Skeletal muscle tissue (tissue), 4 donors: ENCODE data around the gene STK32B. TPM values are rescaled to one million over a fixed set of nuclear protein-coding genes. Genes with fewer than 3 reads are reported as not detected.

Experiments used
- H3K27ac ChIP-seq: one replicate; pipeline ENCODE4 v1.7.0; 2013; ENCODE audit warnings: mild to moderate bottlenecking, low read depth, low read length, inconsistent platforms
- H3K27me3 ChIP-seq, 3 donors: one replicate each; pipeline ENCODE4 v1.7.0; 2013; ENCODE audit warnings: low read length in 3 of 3; ENCODE audit not compliant: control insufficient read depth in 3 of 3, insufficient read depth in 3 of 3
- H3K36me3 ChIP-seq, 3 donors: one replicate each; pipeline ENCODE4 v1.7.0; 2013; ENCODE audit warnings: low read length in 3 of 3; ENCODE audit not compliant: control insufficient read depth in 3 of 3, insufficient read depth in 3 of 3
- H3K4me1 ChIP-seq, 3 donors: one replicate each; pipeline ENCODE4 v1.7.0; 2013; ENCODE audit warnings: low read length in 3 of 3, mild to moderate bottlenecking in 3 of 3; ENCODE audit not compliant: control insufficient read depth in 3 of 3, insufficient read depth in 3 of 3
- H3K4me3 ChIP-seq, 3 donors: one replicate each; pipeline ENCODE4 v1.7.0; 2013; ENCODE audit warnings: low read length in 3 of 3
- H3K9ac ChIP-seq, 3 donors: one replicate each; pipeline ENCODE4 v1.7.0; 2013; ENCODE audit warnings: low read length in 3 of 3, mild to moderate bottlenecking in 3 of 3, moderate library complexity in 2 of 3, low read depth in 1 of 3
- H3K9me3 ChIP-seq, 3 donors: one replicate each; pipeline ENCODE4 v1.7.0; 2013; ENCODE audit warnings: low read length in 3 of 3; ENCODE audit not compliant: control insufficient read depth in 3 of 3
- total RNA-seq: library from RNA; depleted of rRNA; stranded (reverse); fragments of >200 nt; gene quantifications from one replicate; pipeline ENCODE4 v1.2.3, GENCODE V29; 2014
- donor health status: Osteomylitis.

STK32B gene
- total RNA-seq, 1 donor from 2014 or later, result 5.7 TPM

DNA sequence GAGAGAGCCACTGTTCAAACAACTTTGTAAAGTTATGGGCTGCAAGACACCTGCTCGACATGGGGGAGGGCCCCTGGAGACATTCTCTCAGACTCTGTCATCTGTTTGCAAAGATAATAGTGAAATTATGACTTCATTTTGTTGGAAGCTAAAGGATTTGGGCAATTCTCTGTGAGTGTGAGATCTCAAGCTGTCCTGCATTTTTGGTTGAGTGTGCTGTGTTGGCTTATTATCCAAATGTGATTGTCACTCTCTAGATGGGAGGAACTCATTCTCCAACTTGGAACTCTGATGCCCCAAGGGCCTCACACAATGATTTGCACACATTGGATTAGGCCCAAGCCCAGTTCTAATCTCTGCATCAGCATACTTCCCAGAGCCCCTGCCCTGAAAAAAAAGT, 63.7 kb downstream of the STK32B start:
- H3K4me3 ChIP-seq, result no peak overlapping the region
- no peaks in the 10 kb centered on the region for H3K27me3 ChIP-seq
- H3K9me3 ChIP-seq, result no peaks in the 10 kb centered on the region
- no peaks in the 10 kb centered on the region for H3K4me1 ChIP-seq
- no peak overlapping the region for H3K9ac ChIP-seq
- H3K27ac ChIP-seq, result no peak overlapping the region
- no peaks in the 10 kb centered on the region for H3K36me3 ChIP-seq

DNA sequence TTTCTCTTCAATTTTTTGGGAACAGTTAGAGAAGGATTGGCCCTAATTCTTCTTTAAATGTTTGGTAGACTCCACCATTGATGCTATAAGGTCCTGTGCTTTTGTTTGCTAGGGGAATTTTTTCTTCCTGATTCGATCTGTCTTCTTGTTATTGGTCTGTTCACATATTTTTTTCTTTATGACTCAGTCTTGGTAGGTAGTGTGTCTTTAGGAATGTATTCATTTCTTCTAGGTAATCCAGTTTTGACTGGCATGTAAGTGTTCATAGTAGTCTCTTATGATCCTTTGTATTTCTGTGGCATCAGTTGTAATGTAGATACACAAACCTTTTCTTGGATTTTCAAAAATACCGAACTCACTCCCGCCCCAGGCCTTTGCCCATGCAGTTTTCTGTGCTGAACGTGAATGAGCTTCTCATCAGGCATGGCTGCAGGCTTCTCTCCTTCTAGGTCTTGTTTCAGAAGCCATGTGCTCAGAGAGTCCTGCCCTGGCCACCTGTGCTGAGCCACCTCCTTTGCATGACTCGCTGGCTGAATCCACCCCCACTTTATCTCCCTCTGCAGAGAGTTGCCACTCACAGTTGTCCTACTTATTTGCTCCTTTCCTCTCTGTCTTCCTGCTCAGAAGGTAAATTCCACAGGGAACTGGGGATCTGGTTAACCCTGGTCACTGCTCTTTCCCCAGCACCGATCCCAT, 67.0 kb downstream of the STK32B start:
- Histone ChIP-seq H3K36me3 (no peaks in the 10 kb centered on the region), H3K27me3 (no peaks in the 10 kb centered on the region), H3K4me1 (no peaks in the 10 kb centered on the region), H3K27ac (no peak overlapping the region), H3K9ac (no peak overlapping the region), H3K9me3 (no peaks in the 10 kb centered on the region), H3K4me3 (no peak overlapping the region)

DNA sequence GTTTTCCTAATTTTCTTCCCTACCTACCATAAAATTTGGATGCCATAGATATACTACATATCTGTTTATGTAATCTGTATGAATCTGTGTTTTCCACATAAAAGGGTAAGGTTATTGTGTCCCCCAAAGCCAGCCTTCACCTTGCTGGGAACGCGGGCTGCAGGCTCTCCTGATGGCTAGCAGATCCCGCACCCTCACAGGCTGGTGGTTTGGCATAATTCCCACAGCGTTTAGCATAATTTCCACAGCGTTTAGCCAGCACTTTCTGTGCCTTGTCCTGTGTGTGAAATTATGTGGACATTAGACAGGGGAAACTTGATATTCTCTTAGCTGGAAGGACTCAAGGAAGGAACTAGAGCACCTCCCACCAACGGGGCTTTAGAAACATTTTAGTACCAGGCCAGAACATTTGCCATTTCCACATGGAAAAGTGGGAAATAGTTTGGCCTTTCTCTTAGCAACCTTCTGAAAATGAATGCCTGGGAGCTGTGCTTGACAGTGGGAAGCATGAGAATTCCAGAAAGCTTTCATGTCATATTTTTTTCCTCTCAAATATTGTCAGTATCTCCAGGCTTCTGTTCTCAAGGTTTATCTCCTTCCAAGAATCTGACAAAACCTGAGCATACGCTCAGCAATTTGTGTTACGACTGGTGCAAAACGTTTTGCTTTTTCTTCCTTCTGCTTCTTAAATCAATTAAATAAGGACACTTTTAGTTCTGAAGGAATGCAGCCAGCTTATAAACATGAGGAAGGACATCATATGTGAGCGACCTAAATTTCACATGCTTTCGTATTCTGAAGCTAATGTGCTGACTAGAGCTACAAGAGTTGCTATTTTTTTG, 67.9 kb downstream of the STK32B start:
- H3K27me3 ChIP-seq, result no peaks in the 10 kb centered on the region
- H3K4me1 ChIP-seq, result no peaks in the 10 kb centered on the region
- H3K9ac ChIP-seq, result no peak overlapping the region
- H3K9me3 ChIP-seq, result no peaks in the 10 kb centered on the region
- no peaks in the 10 kb centered on the region for H3K36me3 ChIP-seq
- H3K4me3 ChIP-seq, result no peak overlapping the region
- H3K27ac ChIP-seq, result no peak overlapping the region

- Histone ChIP-seq H3K4me3 (no peak overlapping the region), H3K9ac (no peak overlapping the region), H3K4me1 (no peaks in the 10 kb centered on the region), H3K27me3 (no peaks in the 10 kb centered on the region), H3K9me3 (no peaks in the 10 kb centered on the region), H3K27ac (no peak overlapping the region), H3K36me3 (no peaks in the 10 kb centered on the region)
These were observed 68.8 kb downstream of the STK32B start for GRCh38 chr4:5120067-5120466.

- Histone ChIP-seq H3K4me3 (no peak overlapping the region), H3K27ac (no peak overlapping the region), H3K9ac (no peak overlapping the region), H3K36me3 (no peaks in the 10 kb centered on the region), H3K27me3 (no peaks in the 10 kb centered on the region), H3K9me3 (no peaks in the 10 kb centered on the region), H3K4me1 (no peaks in the 10 kb centered on the region)
These were observed 69.2 kb downstream of the STK32B start for GRCh38 chr4:5120468-5120867.

GRCh38 chr4:5122114-5122513, 70.8 kb downstream of the STK32B start:
- H3K4me1 ChIP-seq, result no peaks in the 10 kb centered on the region
- no peak overlapping the region for H3K9ac ChIP-seq
- no peaks in the 10 kb centered on the region for H3K9me3 ChIP-seq
- no peaks in the 10 kb centered on the region for H3K27me3 ChIP-seq
- no peak overlapping the region for H3K27ac ChIP-seq
- no peak overlapping the region for H3K4me3 ChIP-seq
- H3K36me3 ChIP-seq, result no peaks in the 10 kb centered on the region

- Histone ChIP-seq H3K9me3 (no peaks in the 10 kb centered on the region), H3K27ac (no peak overlapping the region), H3K36me3 (no peaks in the 10 kb centered on the region), H3K4me3 (no peak overlapping the region), H3K4me1 (no peaks in the 10 kb centered on the region), H3K27me3 (no peaks in the 10 kb centered on the region), H3K9ac (no peak overlapping the region)
These were observed 73.6 kb downstream of the STK32B start for GRCh38 chr4:5124876-5125275.

DNA sequence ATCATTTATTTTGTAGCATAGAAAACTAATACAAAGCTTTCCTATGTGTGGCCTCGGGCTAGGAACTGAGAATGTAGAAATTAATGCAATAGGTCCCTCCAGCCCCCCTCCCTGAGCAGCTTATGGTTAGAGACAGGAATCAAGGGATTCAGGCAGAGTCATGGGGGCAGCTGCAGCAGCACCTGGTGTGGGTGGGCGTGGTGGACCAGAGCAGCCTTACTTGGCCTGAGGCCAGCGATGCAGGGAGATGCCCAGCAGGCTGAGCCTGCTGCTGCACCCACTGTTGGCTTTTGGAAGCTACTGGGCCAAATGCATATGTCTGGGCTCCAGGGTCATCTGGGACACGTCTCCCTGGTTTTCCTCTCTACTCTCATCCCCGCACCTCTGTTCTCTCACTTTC, 74.0 kb downstream of the STK32B start:
- H3K27me3 ChIP-seq, result no peaks in the 10 kb centered on the region
- no peak overlapping the region for H3K4me3 ChIP-seq
- H3K36me3 ChIP-seq, result no peaks in the 10 kb centered on the region
- H3K9me3 ChIP-seq, result no peaks in the 10 kb centered on the region
- H3K27ac ChIP-seq, result no peak overlapping the region
- H3K9ac ChIP-seq, result no peak overlapping the region
- H3K4me1 ChIP-seq, result no peaks in the 10 kb centered on the region

DNA sequence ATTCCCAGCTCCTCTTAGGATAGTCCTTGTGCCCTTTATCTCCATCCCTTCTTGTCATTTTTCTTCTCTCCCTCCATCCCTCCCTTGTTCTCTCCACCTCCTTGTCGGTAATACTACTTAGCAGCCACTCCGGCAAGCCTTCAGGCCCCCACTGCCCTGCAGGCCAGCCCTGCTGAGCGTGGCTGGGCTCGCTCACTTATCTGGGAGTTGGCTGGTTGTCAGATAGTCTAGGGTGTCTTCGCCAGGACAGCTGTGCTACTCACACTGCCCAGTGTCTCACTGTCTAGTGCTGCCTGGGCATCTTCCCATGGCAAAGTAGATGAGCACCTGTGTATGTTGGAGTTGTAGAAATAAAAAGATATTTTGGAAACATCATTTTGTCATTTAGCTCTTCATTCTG, 75.0 kb downstream of the STK32B start:
- no peak overlapping the region for H3K4me3 ChIP-seq
- H3K27me3 ChIP-seq, result no peaks in the 10 kb centered on the region
- no peaks in the 10 kb centered on the region for H3K9me3 ChIP-seq
- no peak overlapping the region for H3K27ac ChIP-seq
- H3K9ac ChIP-seq, result no peak overlapping the region
- no peaks in the 10 kb centered on the region for H3K4me1 ChIP-seq
- H3K36me3 ChIP-seq, result no peaks in the 10 kb centered on the region

- Histone ChIP-seq H3K27ac (no peak overlapping the region), H3K36me3 (no peaks in the 10 kb centered on the region), H3K27me3 (no peaks in the 10 kb centered on the region), H3K4me3 (no peak overlapping the region), H3K9ac (no peak overlapping the region), H3K4me1 (no peaks in the 10 kb centered on the region), H3K9me3 (no peaks in the 10 kb centered on the region)
These were observed 75.6 kb downstream of the STK32B start for GRCh38 chr4:5126857-5127256.
